GM13976 (cell line): ENCODE results near the gene DISP1.

ENCODE experiments used
- DNase-seq: peaks from one replicate; pipeline ENCODE4 v3.0.0; 2012; ENCODE audit warnings: low spot score
- CTCF ChIP-seq: IDR thresholded peaks from 2 replicates; pipeline ENCODE4 v1.5.1; 2012; ENCODE audit warnings: borderline replicate concordance, mild to moderate bottlenecking; ENCODE audit not compliant: insufficient read depth; ENCODE audit errors: extremely low read depth, missing control alignments, control extremely low read depth
- in situ Hi-C: fragments of 300-500 bp; cut with MboI; formaldehyde crosslinking; loops from one replicate; pipeline ENCODE4 v1.12.0; 2022; ENCODE audit warnings: low sequenced_read_pairs, mixed read lengths, inconsistent platforms; ENCODE audit not compliant: unreplicated experiment

The DISP1 gene

GRCh38 chr1:222811671-222812070 is 3.2 kb upstream of the DISP1 start:
- no peak for DNase-seq
- in situ Hi-C loops, result no loop called here
- no peak for TF ChIP-seq CTCF

- TF ChIP-seq CTCF, result no peak
- DNase-seq, result no peak
- in situ Hi-C loops, result no loop called here
These were observed 838 bp upstream of the DISP1 start for GRCh38 chr1:222813866-222814535.

- DNase-seq, result no peak
- in situ Hi-C loops, result no loop called here
- no peak for TF ChIP-seq CTCF
These were observed 564 bp downstream of the DISP1 start for GRCh38 chr1:222815440-222815765.

GRCh38 chr1:222817529-222817928 is 2.7 kb downstream of the DISP1 start:
- no peak for TF ChIP-seq CTCF
- no peak for DNase-seq
- in situ Hi-C loops, result no loop called here

- DNase-seq, result no peak
- TF ChIP-seq CTCF, result no peak
- in situ Hi-C loops, result no loop called here
These were observed 3.3 kb downstream of the DISP1 start for GRCh38 chr1:222818171-222818570.

GRCh38 chr1:222820171-222820712 is 5.4 kb downstream of the DISP1 start:
- no peak for DNase-seq
- in situ Hi-C loops, result no loop called here
- no peak for TF ChIP-seq CTCF
